GM10847 (cell line): ENCODE results near the gene IL3.

Experiments used
- POLR2A ChIP-seq: IDR thresholded peaks from 2 replicates; pipeline ENCODE4 v1.6.1; 2011; ENCODE audit not compliant: insufficient read length; ENCODE audit errors: extremely low read depth

IL3 gene

DNA sequence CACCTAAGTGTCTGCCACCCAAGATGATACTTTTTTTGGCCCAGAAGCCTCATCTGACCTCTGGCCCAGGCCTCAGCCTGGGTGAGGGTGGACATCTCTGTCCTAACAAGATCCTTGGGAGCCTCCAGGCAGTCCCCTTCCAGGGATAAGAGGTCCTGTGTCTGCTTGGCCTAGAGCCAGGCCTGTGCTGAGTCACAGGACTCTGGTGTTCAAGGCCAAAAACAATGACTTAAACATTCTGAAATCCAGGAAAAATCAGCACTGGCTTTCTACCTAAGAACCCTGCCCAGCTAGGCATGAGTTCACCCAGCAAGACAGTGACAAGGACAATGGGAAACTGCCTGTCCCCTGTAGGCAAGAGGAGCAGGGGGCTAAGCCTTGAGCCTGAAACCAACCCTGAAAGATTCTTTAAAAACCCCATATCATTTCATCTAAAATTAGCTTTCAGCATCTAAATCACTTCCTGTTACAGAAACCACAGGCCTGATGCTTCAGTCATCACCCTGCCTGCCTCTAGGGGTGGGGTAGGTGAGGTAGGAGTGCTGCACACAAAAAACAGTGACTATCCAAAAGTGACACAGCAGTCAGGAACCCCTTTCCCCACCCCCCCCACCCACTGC lies 43.0 kb downstream of the IL3 start:
- TF ChIP-seq POLR2A, result no peak

DNA sequence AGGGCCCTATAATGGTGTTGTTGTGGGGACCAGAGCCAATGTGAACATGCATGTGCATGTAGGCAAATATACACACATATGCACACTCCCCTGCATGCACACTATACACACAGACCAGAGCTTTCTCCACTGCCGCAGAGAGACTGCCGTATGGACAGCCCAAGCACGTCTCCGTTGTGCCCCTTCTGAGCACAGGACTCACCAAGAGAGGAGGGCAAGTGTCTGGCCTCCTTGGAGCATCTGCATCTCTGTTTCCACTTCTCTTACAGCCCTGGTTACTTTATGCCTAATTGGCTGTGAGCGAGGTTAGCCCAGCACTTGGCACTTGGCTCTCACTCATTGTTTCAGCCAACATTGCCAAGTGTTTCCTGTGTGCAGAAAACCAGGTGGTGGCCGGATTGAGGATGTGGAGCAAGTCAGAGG lies 43.5 kb downstream of the IL3 start:
- TF ChIP-seq POLR2A, result no peak

- no peak for TF ChIP-seq POLR2A
Observed at GRCh38 chr5:132104556-132104955, 44.1 kb downstream of the IL3 start.

GRCh38 chr5:132105688-132106087 lies 45.2 kb downstream of the IL3 start:
- no peak for TF ChIP-seq POLR2A

- TF ChIP-seq POLR2A, result no peak
Observed at GRCh38 chr5:132109494-132110053, 49.1 kb downstream of the IL3 start.

- TF ChIP-seq POLR2A, result no peak
Observed at GRCh38 chr5:132110195-132110594, 49.7 kb downstream of the IL3 start.

GRCh38 chr5:132110930-132111329 lies 50.5 kb downstream of the IL3 start:
- no peak for TF ChIP-seq POLR2A

DNA sequence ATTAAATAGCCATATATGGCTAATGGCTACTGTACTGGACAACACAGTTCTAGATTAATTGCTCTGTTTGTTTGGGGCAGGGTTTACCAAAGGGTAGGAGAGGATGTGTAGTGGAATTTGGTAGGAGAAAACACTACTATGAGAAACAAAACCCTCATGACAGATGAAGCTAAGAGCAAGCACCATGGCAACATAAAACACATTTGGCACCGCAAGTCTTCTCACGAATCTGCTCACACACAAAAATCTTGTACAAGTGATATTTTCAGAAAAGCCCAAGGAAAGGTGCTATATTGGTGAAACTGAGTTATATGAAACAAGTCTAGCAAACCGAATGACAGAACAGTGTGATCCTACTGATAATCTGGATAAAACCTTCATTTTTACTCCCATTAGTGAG lies 51.7 kb downstream of the IL3 start:
- TF ChIP-seq POLR2A, result no peak
